Neuronal stem cell (in vitro differentiated cells): ENCODE results near the gene EXOC6.

Experiments used
- DNase-seq: peaks from one replicate; pipeline ENCODE4 v3.0.0-alpha.2; 2013; ENCODE audit warnings: low spot score
- H2AFZ ChIP-seq: one replicate; pipeline ENCODE4 v1.6.1; 2013; ENCODE audit warnings: mild to moderate bottlenecking, low read length, inconsistent platforms
- H2AK5ac ChIP-seq: 2 replicates; pipeline ENCODE4 v1.6.1; 2013; ENCODE audit warnings: low read depth, mild to moderate bottlenecking, inconsistent platforms, low read length, moderate library complexity, mixed read lengths
- H2BK120ac ChIP-seq: 2 replicates; pipeline ENCODE4 v1.6.1; 2013; ENCODE audit warnings: low read depth, mild to moderate bottlenecking, inconsistent platforms, low read length, moderate library complexity, mixed read lengths
- H2BK12ac ChIP-seq: one replicate; pipeline ENCODE4 v1.6.1; 2013; ENCODE audit warnings: low read length, inconsistent platforms
- H2BK15ac ChIP-seq: 2 replicates; pipeline ENCODE4 v1.6.1; 2013; ENCODE audit warnings: mild to moderate bottlenecking, low read length, inconsistent platforms, mixed read lengths
- H2BK5ac ChIP-seq: one replicate; pipeline ENCODE4 v1.6.1; 2013; ENCODE audit warnings: inconsistent platforms, mild to moderate bottlenecking, low read length, moderate library complexity
- H3K14ac ChIP-seq: one replicate; pipeline ENCODE4 v1.6.1; 2013; ENCODE audit warnings: low read length, inconsistent platforms
- H3K18ac ChIP-seq: 2 replicates; pipeline ENCODE4 v1.6.1; 2013; ENCODE audit warnings: low read length, inconsistent platforms
- H3K23ac ChIP-seq: 2 replicates; pipeline ENCODE4 v1.6.1; 2013; ENCODE audit warnings: low read depth, mild to moderate bottlenecking, mixed read lengths, low read length, inconsistent platforms; ENCODE audit not compliant: poor library complexity
- H3K27ac ChIP-seq: replicated peaks from 3 replicates; pipeline ENCODE4 v1.5.1; 2013; ENCODE audit warnings: low read length, inconsistent platforms
- H3K27me3 ChIP-seq, 3 experiments: 2 replicates each; pipeline ENCODE4 v1.6.1; 2013; ENCODE audit warnings: low read length in 3 of 3, mild to moderate bottlenecking in 2 of 3, inconsistent platforms in 1 of 3, low read depth in 1 of 3, mixed read lengths in 1 of 3, moderate library complexity in 1 of 3; ENCODE audit not compliant: control insufficient read depth in 3 of 3, insufficient read depth in 3 of 3
- H3K36me3 ChIP-seq, 2 donors: replicated peaks in 1 of 2; 2 replicates each; pipeline ENCODE4 v1.6.1; 2013; ENCODE audit warnings: low read length in 2 of 2; ENCODE audit not compliant: control insufficient read depth in 2 of 2, insufficient read depth in 2 of 2
- H3K4ac ChIP-seq: 2 replicates; pipeline ENCODE4 v1.6.1; 2013; ENCODE audit warnings: inconsistent platforms, mild to moderate bottlenecking, low read length, moderate library complexity
- H3K4me1 ChIP-seq, 2 donors: 1 replicate in 1 of 2; 2 replicates in 1 of 2; pipeline ENCODE4 v1.6.1; 2013; ENCODE audit warnings: low read length in 2 of 2, low read depth in 1 of 2; ENCODE audit not compliant: control insufficient read depth in 2 of 2, insufficient read depth in 1 of 2
- H3K4me2 ChIP-seq: one replicate; pipeline ENCODE4 v1.6.1; 2013; ENCODE audit warnings: mild to moderate bottlenecking, low read length, inconsistent platforms; ENCODE audit not compliant: insufficient read depth, poor library complexity, severe bottlenecking
- H3K4me3 ChIP-seq, 2 donors: 2 replicates each; pipeline ENCODE4 v1.5.1; 2013; ENCODE audit warnings: low read length in 2 of 2, mild to moderate bottlenecking in 2 of 2, inconsistent platforms in 1 of 2, moderate library complexity in 1 of 2
- H3K79me1 ChIP-seq: one replicate; pipeline ENCODE4 v1.6.1; 2013; ENCODE audit warnings: low read depth, mild to moderate bottlenecking, inconsistent platforms, low read length, moderate library complexity
- H3K9ac ChIP-seq: one replicate; pipeline ENCODE4 v1.6.1; 2013; ENCODE audit warnings: mild to moderate bottlenecking, low read depth, low read length, inconsistent platforms; ENCODE audit not compliant: poor library complexity
- H3K9me3 ChIP-seq, 2 donors: replicated peaks in 1 of 2; 2 replicates each; pipeline versions ENCODE3 to v1.6.1; 2013; ENCODE audit warnings: low read length in 2 of 2, mild to moderate bottlenecking in 2 of 2, inconsistent platforms in 1 of 2, low read depth in 1 of 2, mixed read lengths in 1 of 2, moderate library complexity in 1 of 2; ENCODE audit not compliant: control insufficient read depth in 2 of 2, insufficient read depth in 1 of 2
- H4K8ac ChIP-seq: one replicate; pipeline ENCODE4 v1.6.1; 2013; ENCODE audit warnings: low read depth, mild to moderate bottlenecking, inconsistent platforms, low read length, moderate library complexity
- H4K91ac ChIP-seq: one replicate; pipeline ENCODE4 v1.6.1; 2013; ENCODE audit warnings: low read length, low read depth, mild to moderate bottlenecking, inconsistent platforms; ENCODE audit not compliant: poor library complexity
- WGBS, 2 donors: extraction: QIAGEN DNeasy Blood & Tissue Kit; methylation state at CpG; one replicate each; pipeline ENCODE4 v1.1.7; 2013; ENCODE audit warnings: missing lambda C conversion rate in 2 of 2, mixed read lengths in 1 of 2; ENCODE audit not compliant: insufficient read length in 2 of 2, insufficient replicate concordance in 1 of 2; ENCODE audit errors: extremely low coverage in 2 of 2; 5-methylcytosine and 5-hydroxymethylcytosine counted together

The EXOC6 gene

DNA sequence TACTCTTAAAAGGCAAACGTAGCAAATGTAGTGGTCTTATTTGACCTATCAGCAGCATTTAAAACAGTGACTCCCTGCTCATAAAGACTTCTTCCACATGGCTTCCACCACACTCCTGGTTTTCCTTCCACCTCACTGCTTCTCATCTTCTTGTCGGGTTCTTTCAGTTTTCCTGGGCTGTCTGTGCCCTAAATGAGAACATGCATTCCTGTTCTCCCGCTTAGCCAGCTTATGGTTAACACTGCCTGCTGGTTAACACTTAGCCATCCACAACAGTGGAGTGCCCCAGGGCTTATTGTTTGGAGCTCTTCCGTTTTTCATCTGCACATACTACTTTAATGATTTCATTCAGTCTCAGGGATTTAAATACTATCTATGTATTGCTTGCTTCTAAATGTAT lies 34.3 kb upstream of the EXOC6 start:
- H3K4me3 ChIP-seq = no peak overlapping the region
- no peak overlapping the region for H3K4me2 ChIP-seq
- no peak overlapping the region for H2BK15ac ChIP-seq
- no peak overlapping the region for H2BK120ac ChIP-seq
- no peak overlapping the region for H2BK12ac ChIP-seq
- no peak overlapping the region for H4K8ac ChIP-seq
- H3K23ac ChIP-seq = no peak overlapping the region
- H3K9ac ChIP-seq = no peak overlapping the region
- no peak overlapping the region for H2AFZ ChIP-seq
- H3K9me3 ChIP-seq = no peaks in the 10 kb centered on the region
- no peak overlapping the region for H4K91ac ChIP-seq
- no peak overlapping the region for H2AK5ac ChIP-seq
- H3K27me3 ChIP-seq = no peaks in the 10 kb centered on the region
- H3K27ac ChIP-seq = no peak overlapping the region
- peaks cover 8 to 11% of the 10 kb centered on the region in 2 donors for H3K4me1 ChIP-seq
- WGBS, 2 donors = no CpG with 5 or more reads among the region's 4 CpGs
- no peak overlapping the region for H2BK5ac ChIP-seq
- no peaks in the 10 kb centered on the region for H3K36me3 ChIP-seq
- H3K79me1 ChIP-seq = no peaks in the 10 kb centered on the region
- H3K18ac ChIP-seq = no peak overlapping the region
- H3K14ac ChIP-seq = no peak overlapping the region
- no peak for DNase-seq
- H3K4ac ChIP-seq = no peak overlapping the region

DNA sequence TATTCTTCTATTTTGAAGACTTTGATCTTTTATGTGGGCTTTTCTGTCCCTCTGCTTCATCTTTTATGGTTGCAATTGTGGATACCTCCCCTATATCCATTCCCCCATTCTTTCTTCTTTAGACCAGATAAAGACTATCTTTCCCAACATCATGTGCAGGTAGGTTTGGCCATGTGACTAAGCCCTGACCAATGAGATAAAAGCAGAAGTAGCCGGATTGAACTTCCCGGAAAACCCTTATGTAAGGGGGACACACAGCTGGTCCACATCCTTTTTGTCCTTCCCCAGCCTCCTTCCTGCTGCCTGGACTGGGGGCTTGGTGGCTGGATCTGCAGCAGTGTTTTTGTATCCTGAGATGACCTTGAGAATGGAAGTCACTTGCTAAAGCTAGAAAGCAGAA lies 33.5 kb upstream of the EXOC6 start:
- H2BK120ac ChIP-seq = no peak overlapping the region
- H3K4me2 ChIP-seq = no peak overlapping the region
- no peak overlapping the region for H3K9ac ChIP-seq
- no peak overlapping the region for H2AFZ ChIP-seq
- no peak overlapping the region for H4K8ac ChIP-seq
- H4K91ac ChIP-seq = no peak overlapping the region
- DNase-seq = no peak
- no peak overlapping the region for H3K4me3 ChIP-seq
- peaks cover 7 to 11% of the 10 kb centered on the region in 2 donors for H3K4me1 ChIP-seq
- no peak overlapping the region for H2BK5ac ChIP-seq
- H3K36me3 ChIP-seq = no peaks in the 10 kb centered on the region
- no peak overlapping the region for H2AK5ac ChIP-seq
- WGBS, 2 donors = no CpG with 5 or more reads among the region's 2 CpGs
- no peak overlapping the region for H3K14ac ChIP-seq
- H2BK12ac ChIP-seq = no peak overlapping the region
- H2BK15ac ChIP-seq = no peak overlapping the region
- H3K23ac ChIP-seq = no peak overlapping the region
- H3K79me1 ChIP-seq = no peaks in the 10 kb centered on the region
- H3K4ac ChIP-seq = no peak overlapping the region
- no peaks in the 10 kb centered on the region for H3K9me3 ChIP-seq
- no peak overlapping the region for H3K27ac ChIP-seq
- H3K18ac ChIP-seq = no peak overlapping the region
- no peaks in the 10 kb centered on the region for H3K27me3 ChIP-seq

DNA sequence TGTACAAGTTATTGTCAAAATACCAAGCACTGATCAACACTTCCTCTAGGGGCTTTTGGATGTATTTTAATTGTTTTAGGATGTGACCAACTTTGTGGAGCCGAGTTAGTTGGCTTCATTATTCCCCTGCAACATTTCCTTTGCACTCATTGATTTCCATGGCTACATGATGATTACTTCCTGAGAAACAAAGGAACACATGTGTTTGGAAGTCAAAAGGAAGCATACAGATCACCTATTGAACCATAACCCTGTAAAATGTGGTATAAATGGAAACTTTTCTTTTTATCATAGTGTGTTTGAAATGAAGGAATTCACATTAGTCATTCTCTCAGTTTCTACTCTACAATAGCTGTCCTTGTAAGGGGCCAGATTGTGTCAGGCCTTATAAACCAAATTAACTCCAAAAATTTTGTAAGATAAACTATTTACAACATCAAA lies 32.2 kb upstream of the EXOC6 start:
- no peak for DNase-seq
- no peak overlapping the region for H2BK15ac ChIP-seq
- H3K4me1 ChIP-seq = peaks cover 4 to 11% of the 10 kb centered on the region in 2 donors
- no peaks in the 10 kb centered on the region for H3K36me3 ChIP-seq
- no peak overlapping the region for H4K91ac ChIP-seq
- H3K27me3 ChIP-seq = no peaks in the 10 kb centered on the region
- no peak overlapping the region for H2AK5ac ChIP-seq
- H3K4me3 ChIP-seq = no peak overlapping the region
- no peak overlapping the region for H3K23ac ChIP-seq
- H2BK5ac ChIP-seq = no peak overlapping the region
- H2BK120ac ChIP-seq = no peak overlapping the region
- no peak overlapping the region for H3K9ac ChIP-seq
- H2AFZ ChIP-seq = no peak overlapping the region
- no peak overlapping the region for H4K8ac ChIP-seq
- no peaks in the 10 kb centered on the region for H3K9me3 ChIP-seq
- no peak overlapping the region for H3K4ac ChIP-seq
- no CpG with 5 or more reads among the region's 1 CpG for WGBS, 2 donors
- no peak overlapping the region for H3K4me2 ChIP-seq
- no peak overlapping the region for H3K27ac ChIP-seq
- no peak overlapping the region for H3K18ac ChIP-seq
- no peaks in the 10 kb centered on the region for H3K79me1 ChIP-seq
- H3K14ac ChIP-seq = no peak overlapping the region
- no peak overlapping the region for H2BK12ac ChIP-seq

DNA sequence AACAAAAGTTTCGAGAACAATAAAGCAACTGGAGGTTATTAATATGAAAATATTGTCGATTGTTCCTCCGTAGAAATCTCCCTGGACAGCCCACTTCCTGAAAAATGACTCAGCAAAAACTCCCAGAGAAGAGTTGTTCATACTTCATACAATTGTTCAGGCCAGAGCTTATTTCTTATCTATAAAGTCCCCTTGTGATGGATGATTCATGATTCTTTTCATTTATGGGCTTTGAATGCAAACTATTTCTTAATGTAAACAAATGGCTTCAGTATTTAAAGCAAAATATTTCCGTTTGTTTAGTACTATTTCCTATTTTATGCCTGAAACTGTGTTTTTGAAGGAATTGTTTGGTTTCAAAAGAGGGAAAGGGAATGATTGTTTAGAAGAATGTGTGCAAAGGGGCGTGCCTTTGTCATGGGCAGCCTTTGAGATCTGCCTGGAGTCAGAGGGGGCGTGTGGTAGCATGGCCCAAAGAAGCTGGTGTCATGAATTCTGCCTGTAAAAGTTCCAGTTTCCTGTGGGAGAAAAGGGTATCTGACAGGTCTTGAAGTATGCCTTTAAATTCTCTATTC lies 26.2 kb upstream of the EXOC6 start:
- no peak overlapping the region for H3K4ac ChIP-seq
- H3K9me3 ChIP-seq = no peaks in the 10 kb centered on the region
- no peaks in the 10 kb centered on the region for H3K27me3 ChIP-seq
- H2BK120ac ChIP-seq = no peak overlapping the region
- H3K4me2 ChIP-seq = no peak overlapping the region
- WGBS, 2 donors = no CpG with 5 or more reads among the region's 6 CpGs
- no peaks in the 10 kb centered on the region for H3K36me3 ChIP-seq
- H3K14ac ChIP-seq = no peak overlapping the region
- no peak overlapping the region for H4K91ac ChIP-seq
- no peak overlapping the region for H4K8ac ChIP-seq
- H2AK5ac ChIP-seq = no peak overlapping the region
- H3K4me3 ChIP-seq = no peak overlapping the region
- no peak overlapping the region for H2BK12ac ChIP-seq
- no peak overlapping the region for H3K9ac ChIP-seq
- no peak for DNase-seq
- H3K4me1 ChIP-seq = peaks cover 0 to 6% of the 10 kb centered on the region in 2 donors
- no peak overlapping the region for H2BK15ac ChIP-seq
- no peak overlapping the region for H3K27ac ChIP-seq
- no peak overlapping the region for H3K18ac ChIP-seq
- no peak overlapping the region for H2BK5ac ChIP-seq
- H2AFZ ChIP-seq = peak overlapping the region; percentile 71
- H3K23ac ChIP-seq = no peak overlapping the region
- H3K79me1 ChIP-seq = no peaks in the 10 kb centered on the region
